Measurements from ENCODE around the gene CFDP1.

Gene CFDP1

GRCh38 chr16:75323198-75323597, 110.1 kb downstream of the CFDP1 start:
- no peak for DNase-seq (ENCODE audit: low read depth in 2 of 3, low spot score in 1 of 3)

DNA sequence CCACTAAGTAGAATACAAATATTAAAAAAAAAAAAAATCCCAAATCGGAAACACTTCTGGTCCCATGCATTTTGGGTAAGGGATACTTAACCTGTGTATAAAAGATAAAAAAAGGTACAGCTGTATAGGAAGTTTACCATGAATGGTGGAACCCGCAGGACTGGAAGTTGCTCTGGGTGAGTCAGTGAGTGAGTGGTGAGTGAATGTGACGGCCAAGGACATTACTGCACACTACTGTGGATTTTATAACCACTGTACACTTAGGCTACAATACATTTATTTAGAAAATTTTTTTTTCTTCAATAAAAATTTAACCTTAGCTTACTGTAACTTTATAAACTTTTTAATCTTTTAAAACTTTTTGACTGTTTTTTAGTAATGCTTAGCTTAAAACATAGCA, 110.6 kb downstream of the CFDP1 start:
- no peak for DNase-seq (ENCODE audit: low read depth in 2 of 3, low spot score in 1 of 3)

- DNase-seq (ENCODE audit: low read depth in 2 of 3, low spot score in 1 of 3), result no peak
Measured at GRCh38 chr16:75320435-75320834, 112.9 kb downstream of the CFDP1 start.

DNA sequence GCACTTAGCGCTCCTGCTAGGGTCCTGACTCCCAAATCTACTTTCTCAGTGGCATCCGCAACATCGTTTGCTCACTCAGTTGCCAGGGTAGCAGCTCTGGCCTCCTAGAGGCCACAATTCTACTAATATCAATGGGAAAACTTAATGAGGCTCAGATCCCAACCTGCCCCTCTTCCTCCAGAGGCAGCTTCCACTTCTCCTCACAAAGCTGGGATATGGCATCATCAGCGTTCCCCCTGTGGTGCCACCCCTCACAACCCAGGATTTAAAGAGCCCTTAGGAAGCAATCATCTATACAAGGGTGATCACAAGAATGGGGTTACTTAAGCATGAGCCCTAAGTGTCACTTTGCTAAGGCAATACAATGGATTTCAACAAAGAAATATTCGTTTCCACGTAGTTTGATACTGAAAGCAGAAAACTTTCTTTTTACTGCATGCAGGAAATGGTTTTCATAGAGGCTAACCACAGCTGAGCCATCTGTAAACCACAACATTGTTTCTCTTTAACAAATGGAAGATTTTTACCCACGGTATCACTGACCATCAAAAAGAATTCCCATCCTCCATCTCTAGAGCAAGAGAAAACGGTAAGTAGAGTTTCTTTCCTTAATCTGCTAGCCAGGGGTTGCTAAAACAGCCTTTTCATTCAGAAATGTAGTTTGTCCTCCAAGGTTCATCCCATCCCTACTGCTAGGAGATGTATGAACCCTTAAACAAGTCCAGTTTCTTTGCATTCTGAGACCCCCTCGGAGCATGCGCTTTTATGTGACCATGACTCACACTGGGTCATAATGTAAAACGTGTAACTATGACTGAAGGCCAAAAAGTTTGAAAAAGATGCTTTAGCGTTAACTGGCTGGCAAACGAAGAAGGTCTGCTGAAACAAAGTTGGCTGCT, 113.5 kb downstream of the CFDP1 start:
- DNase-seq (ENCODE audit: low read depth in 2 of 3, low spot score in 1 of 3), result no peak

DNA sequence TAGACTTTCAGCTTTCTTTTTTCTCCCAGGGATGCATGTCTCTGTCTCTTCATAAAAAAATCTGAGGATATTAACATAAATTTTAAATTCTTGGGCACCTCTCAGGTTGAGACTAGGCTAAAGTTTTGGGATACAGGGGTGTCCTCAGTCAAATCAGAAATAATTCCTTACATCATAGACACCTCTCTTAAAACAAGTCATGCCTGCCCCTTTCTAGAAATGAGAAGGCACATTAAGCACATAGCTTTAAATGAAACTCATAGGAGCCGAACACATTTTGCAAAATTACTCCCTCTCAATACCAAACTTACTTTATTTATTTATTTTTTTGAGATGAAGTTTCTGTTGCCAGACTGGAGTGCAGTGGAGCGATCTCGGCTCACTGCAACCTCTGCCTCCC, 114.6 kb downstream of the CFDP1 start:
- no peak for DNase-seq (ENCODE audit: low read depth in 2 of 3, low spot score in 1 of 3)

DNA sequence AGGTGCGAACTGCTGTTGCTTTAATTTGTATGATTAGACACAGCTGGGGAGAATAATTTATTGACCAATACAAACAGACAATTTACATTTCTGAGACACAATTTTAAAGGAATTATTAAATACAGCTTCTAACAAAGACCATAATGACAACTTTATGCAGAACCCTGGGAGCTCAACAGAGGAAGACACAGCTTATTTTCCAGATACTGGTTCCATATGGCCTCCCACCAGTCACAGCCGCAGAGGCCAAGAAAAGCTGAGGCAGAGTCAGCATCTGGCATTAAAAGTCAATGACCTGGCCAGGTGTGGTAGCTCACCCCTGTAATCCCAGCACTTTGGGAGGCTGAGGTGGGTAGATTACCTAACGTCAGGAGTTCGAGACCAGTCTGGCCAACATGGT, 115.8 kb downstream of the CFDP1 start:
- DNase-seq (ENCODE audit: low read depth in 2 of 3, low spot score in 1 of 3), result no peak

DNA sequence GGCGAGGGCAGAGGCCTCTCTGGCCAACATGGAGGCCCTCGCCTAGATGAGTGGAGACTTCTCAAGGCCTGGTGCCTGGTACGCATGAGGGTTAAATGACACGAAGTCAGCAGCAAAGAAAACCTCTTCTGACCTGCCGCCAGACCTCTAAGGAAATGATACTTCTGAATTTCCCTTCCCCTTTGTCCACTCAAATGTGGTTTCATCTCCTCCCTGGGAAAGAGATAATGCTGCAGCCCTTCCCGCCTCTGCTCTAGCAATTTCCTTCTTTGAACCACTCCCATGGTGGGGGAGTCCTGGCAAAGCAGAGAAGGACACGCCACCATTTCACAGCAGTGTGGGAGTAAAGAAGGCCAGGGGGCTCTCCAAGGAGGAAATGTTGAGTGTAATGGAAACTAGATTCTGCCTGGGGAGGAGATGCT, 116.2 kb downstream of the CFDP1 start:
- no peak for DNase-seq (ENCODE audit: low read depth in 2 of 3, low spot score in 1 of 3)

- DNase-seq (ENCODE audit: low read depth in 2 of 3, low spot score in 1 of 3), result no peak
Measured at GRCh38 chr16:75315539-75316306, 117.6 kb downstream of the CFDP1 start.

- no peak for DNase-seq (ENCODE audit: low read depth in 2 of 3, low spot score in 1 of 3)
Measured at GRCh38 chr16:75312875-75313274, 120.4 kb downstream of the CFDP1 start.

- no peak for DNase-seq (ENCODE audit: low read depth in 2 of 3, low spot score in 1 of 3)
Measured at GRCh38 chr16:75311383-75311938, 121.8 kb downstream of the CFDP1 start.

- no peak for DNase-seq (ENCODE audit: low read depth in 2 of 3, low spot score in 1 of 3)
Measured at GRCh38 chr16:75310541-75310940, 122.8 kb downstream of the CFDP1 start.

DNA sequence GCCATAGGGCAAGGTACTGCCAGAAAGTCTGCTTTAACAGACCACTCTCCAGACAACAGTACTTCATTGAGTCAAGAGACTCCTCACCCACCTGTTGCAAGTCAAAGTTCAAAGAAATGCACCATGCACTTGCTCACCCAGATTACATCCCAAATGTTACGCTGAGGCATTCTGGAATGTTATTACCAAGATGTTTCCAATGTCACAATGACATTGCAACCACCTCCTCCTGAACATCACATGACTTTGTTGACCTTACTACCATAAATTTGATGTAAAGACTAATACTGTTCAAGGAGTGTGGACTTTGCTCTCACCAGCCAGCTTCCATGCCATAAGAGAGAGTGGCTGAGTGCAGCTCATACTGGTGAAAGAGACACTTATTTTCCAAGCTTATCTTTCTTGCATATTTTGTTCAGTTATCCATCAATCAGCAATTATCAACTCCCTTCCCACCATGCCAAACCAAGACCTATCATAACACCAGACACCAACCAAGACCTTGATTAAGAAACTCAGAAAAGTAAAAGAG, 123.3 kb downstream of the CFDP1 start:
- no peak for DNase-seq (ENCODE audit: low read depth in 2 of 3, low spot score in 1 of 3)

DNA sequence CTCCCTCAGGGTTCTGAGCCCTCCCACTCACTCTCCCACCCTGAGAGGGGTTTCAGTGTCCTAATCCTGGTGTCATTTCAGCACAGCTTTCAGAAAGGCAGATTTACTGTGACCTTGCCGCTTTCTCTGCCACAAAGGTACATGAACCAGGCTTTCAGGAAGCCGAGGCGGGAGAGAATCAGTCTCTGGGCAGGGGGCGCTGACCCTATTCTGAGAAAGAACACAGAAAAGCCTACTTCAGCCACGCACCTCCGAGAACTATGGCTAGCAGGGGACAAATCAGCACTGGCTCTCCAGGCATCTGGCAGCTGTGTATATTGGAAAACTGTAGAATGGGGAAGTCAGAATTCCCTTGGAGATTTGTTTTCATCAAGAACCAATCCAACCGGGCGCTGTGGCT, 124.1 kb downstream of the CFDP1 start:
- DNase-seq (ENCODE audit: low read depth in 2 of 3, low spot score in 1 of 3), result no peak

DNA sequence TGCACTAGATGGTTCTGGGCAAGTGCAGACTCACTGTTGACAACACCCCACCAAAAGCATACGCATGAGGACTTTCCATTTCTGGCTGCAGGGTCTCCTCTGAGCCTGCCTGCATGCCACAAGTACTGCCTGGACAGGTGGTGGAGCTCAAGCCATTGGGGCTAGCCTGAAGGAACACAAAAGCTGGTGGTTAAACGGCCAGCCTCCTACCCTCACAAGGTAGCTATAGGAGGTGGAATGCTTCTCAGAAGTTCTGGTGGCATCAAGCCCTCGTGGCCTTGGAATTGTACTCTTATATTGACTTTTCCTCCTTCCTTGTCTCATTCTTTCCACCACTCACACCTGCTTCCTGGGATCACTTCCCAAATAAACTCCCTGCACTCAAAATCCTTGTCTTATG, 125.3 kb downstream of the CFDP1 start:
- no peak for DNase-seq (ENCODE audit: low read depth in 2 of 3, low spot score in 1 of 3)

DNA sequence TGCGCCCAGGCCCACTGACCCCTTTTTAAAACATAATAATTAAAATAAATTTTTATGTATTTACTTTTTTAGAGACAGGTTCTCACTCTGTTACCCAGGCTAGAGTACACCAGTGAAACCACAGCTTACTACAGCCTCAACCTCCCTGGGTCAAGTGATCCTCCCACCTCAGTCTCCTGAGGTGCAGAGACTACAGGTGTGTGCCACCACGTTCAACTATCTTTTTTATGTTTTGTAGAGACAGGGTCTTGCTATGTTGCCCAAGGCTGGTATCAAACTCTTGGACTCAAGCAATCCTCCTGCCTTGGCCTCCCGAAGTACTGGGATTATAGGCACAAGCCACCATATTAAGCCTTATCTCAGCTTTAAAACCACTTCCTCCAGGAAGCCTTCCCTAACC, 125.8 kb downstream of the CFDP1 start:
- DNase-seq (ENCODE audit: low read depth in 2 of 3, low spot score in 1 of 3), result no peak

DNA sequence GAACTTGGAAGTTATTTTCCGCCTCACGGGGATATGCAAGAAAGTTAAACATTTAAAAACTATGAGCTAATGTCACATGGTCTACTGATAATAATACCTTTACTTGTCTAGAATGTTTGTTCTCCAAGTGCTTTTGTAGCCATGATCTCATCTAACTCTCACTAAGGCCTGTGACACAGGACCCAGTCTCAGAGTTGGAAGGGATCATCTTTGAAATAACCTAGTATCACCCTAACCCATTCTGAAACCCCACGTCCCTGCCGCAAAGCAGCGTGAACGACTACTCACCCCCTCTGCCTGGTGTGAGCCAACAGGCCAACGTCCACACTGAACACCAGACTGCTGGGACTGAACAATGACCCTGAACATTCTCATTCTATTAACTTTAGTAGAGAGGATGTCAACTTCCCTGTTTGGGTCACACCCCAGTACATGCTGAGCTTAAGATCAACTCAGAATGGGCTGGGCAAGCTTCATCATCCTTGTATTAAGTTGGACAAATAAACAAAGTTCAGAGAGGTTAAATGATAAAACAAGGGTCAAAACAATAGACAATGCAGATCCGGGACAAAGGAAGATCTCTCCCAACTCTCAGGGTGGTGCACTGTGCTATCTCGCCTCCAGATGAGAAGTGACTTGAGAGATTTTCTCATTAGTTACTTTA, 127.1 kb downstream of the CFDP1 start:
- DNase-seq (ENCODE audit: low read depth in 2 of 3, low spot score in 1 of 3), result no peak

DNA sequence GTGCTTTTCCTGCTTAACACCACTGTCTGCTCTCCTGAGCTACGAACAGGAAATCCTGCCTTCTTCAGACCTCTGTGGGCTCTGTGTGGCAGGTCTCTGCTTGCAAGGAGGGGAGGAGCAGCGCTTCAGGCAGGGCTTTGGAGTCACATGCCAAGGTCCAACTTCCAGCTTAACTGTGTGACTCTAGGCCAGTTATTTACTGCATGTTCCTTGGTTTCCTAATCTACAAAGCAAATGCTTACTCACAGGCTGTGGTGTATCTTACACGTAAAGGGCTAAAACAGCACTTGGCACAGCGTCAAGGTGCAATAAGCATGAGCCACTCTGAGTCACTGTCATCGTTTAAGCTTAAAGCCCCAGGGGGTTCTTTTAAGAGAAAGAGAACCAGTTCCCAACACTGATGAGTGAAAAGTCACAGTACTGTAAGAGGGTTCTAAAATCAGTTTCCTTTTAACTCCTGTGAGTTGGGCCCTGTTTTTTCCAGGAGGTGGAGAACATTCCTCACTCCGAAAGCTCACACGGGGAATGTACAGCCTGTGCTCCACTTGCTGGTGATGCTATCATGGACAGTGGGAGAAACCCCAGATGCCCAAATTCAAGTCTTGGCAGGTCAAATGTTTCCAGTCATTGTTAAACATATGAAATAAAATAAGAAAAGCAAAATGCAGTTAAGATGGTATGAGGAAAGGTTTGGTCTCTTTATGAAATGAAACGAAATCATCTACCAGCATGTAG, 127.8 kb downstream of the CFDP1 start:
- peak; percentile 35 to 61 (median 45) for DNase-seq (ENCODE audit: low read depth in 2 of 3, low spot score in 1 of 3)

- peak in 1 of 3 donors; percentile 5 for DNase-seq (ENCODE audit: low read depth in 2 of 3, low spot score in 1 of 3)
Measured at GRCh38 chr16:75304521-75305363, 128.6 kb downstream of the CFDP1 start.

DNA sequence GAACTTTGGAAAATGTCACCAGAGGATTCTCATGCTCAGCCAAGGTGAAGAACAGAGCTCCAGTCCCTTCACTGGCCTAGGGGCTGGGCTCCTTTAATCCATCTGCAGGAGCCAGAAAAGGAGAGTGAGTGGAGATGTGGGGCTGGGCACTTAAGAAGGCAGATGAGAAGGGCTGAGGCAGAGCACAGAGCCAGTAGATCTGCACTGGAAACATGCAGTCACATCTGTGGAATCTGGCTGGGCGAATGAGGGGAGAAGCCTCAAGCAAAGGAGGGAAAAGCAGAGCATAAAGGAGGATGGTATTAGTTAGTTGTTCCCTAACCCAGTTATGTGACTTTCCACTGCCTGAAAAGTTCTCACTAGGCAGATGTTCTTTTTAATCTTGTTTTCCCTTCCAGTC, 131.5 kb downstream of the CFDP1 start:
- DNase-seq (ENCODE audit: low read depth in 2 of 3, low spot score in 1 of 3), result no peak

DNA sequence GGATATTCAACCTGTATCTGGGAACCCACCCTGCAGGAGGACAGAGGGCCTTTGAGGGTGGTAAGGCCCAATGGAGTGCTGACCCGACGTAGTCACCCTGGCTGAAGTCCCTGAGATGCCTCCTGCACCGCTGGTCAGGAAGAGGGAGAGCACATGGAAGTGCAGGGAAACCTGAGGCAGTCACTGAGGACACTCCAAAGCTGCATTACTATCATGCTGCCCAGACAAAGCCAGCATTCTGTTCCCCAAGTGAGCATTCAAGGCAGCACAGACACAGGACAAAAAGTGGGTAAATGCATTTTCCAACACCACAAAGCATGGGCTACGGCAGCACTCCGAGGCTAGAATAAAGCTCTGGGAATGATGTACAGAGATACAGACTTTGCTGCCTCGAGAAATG, 135.0 kb downstream of the CFDP1 start:
- no peak for DNase-seq (ENCODE audit: low read depth in 2 of 3, low spot score in 1 of 3)

Measured in stimulated activated CD4-positive, alpha-beta T cell treated with anti-CD3 and anti-CD28 coated beads, Interleukin-12 subunit alpha, Interleukin-12 subunit beta, amount 100 ng/mL, for 48 hours (primary cell).